Mucosa of descending colon (tissue), 3 donors: ENCODE data around the gene MACROD1. TPM values are rescaled to one million over a fixed set of nuclear protein-coding genes. Genes with fewer than 3 reads are reported as not detected.

ENCODE experiments used
- ATAC-seq: fragments of 200-7000 bp; cut with Tn5 transposase; one replicate; pipeline ENCODE4 v1.9.1; 2020; ENCODE audit warnings: mild to moderate bottlenecking, moderate library complexity
- DNase-seq, 3 donors: peaks; one replicate each; pipeline ENCODE4 v3.0.0-alpha.2; 2020
- H3K36me3 ChIP-seq: fragments of 200-600 bp; one replicate; pipeline ENCODE4 v1.8.0; 2021; ENCODE audit warnings: low read depth, mild to moderate bottlenecking
- H3K4me1 ChIP-seq: fragments of 200-600 bp; one replicate; pipeline ENCODE4 v1.8.0; 2021; ENCODE audit warnings: low read depth, mild to moderate bottlenecking
- H3K4me3 ChIP-seq: fragments of 200-600 bp; one replicate; pipeline ENCODE4 v1.8.0; 2021; ENCODE audit warnings: mild to moderate bottlenecking
- H3K9me3 ChIP-seq: fragments of 200-600 bp; one replicate; pipeline ENCODE4 v1.8.0; 2021; ENCODE audit warnings: mild to moderate bottlenecking
- CTCF ChIP-seq: fragments of 200-600 bp; IDR thresholded peaks from one replicate; pipeline ENCODE4 v1.8.0; 2022; ENCODE audit warnings: antibody characterized with exemption, mild to moderate bottlenecking
- intact Hi-C, 2 donors: fragments of 100-400 bp; cut with DNase I in 1 of 2; cut with micrococcal nuclease in 1 of 2; formaldehyde crosslinking; loops; one replicate each; pipeline versions ENCODE4 v1.11.0 to v1.11.1; 2022; cut with DNase I, micrococcal nuclease
- total RNA-seq, 3 donors: library from RNA; stranded (reverse); fragmentation: NEBNext Ultra II Directional in 2 of 3; extraction: Animal tissue kit (Norgen Biotek cat#: 25700) in 2 of 3; gene quantifications; one replicate each; pipeline versions ENCODE4 v1.2.1 to v1.2.4, GENCODE V29; 2021 to 2023
- donor health status: DM: no; HTN: no; CAD: no; lungs with moderate emphysema.
- donor health status: DM: no; HTN: no; CAD: no.
- donor health status: DM: no; HTN: yes; CAD: no.

MACROD1 gene
- total RNA-seq, 3 donors from 2014 or later = 26.7 to 38.7 (median 38.1) TPM

DNA sequence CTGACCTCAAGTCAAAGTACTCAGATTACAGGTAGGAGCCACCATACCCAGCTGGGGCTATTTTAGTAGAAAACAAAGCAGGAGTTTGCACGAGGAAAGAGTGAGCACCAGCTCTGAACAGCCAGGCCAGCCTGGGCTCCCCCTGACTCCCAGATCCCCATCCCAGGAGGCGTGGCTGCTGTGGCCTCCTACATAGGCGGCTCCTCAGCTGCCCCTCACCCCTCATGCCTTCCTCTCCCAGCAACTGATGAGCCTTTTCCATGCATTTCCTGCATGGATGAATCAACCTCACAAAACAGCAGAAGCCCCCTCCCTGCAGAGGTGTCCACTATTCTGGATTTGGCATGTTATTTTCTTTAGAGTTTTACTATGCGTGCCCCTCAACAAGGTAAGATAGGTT, 140.7 kb downstream of the MACROD1 start:
- Histone ChIP-seq H3K36me3 (no peaks in the 10 kb centered on the region), H3K4me3 (no peak overlapping the region), H3K4me1 (no peaks in the 10 kb centered on the region), H3K9me3 (no peaks in the 10 kb centered on the region)
- intact Hi-C loops = no loop called here
- no peak for TF ChIP-seq CTCF
- ATAC-seq = no peak
- no peak for DNase-seq

DNA sequence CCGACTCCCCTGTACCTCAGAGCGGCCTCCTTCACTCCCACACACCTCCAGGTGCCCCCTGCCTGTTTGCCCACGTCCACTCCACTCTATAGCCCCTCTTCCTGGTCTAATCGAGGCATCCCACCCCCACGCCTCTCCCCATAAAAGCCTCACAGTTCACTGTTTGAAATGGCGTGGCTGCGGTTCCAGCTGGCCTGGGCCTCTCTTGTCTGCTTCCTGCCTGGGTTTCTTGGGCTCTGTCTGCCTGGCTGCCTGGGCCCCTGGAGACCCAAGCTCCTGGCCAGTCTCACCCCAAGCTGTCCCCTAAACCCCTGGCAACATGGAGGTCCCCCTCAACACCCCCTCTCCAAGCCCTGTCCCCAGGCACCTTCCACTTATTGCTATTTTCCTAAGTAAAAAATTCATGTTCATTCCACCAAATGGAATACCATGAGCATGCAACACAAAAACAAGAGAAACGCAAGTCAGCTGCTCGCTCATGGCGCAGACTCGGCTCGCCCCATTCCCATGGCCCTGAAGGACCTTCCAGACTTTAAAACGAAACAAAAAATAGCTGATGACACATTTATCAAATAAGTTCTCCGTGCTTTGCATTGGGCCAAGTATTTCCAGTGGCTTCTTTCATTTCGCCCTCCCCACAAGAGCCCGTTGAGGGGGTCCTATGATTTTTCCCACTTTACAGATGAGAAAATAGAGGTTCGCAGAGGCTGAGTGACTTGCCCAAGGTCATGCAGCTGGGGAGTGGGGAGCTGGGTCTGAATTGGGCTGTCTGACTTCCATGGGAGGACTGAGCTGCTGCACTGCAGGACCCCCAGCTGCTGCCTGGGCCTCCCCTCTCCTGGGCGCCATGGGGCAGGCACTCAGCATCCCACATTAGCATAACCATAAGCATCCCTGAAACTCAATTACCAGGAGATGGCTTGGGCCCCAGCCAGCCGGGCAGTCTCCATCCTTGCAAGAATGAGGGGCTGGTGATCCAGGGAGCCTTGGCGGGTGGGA, 141.9 kb downstream of the MACROD1 start:
- Histone ChIP-seq H3K36me3 (no peaks in the 10 kb centered on the region), H3K4me1 (no peaks in the 10 kb centered on the region), H3K4me3 (no peak overlapping the region), H3K9me3 (no peaks in the 10 kb centered on the region)
- DNase-seq (no peak), ATAC-seq (no peak)
- no peak for TF ChIP-seq CTCF
- intact Hi-C loops = no loop called here

GRCh38 chr11:64022125-64022784, 143.7 kb downstream of the MACROD1 start:
- DNase-seq (no peak), ATAC-seq (no peak)
- intact Hi-C loops = no loop called here
- no peak for TF ChIP-seq CTCF
- no peaks in the 10 kb centered on the region for H3K36me3 ChIP-seq
- H3K4me3 ChIP-seq = no peak overlapping the region
- H3K4me1 ChIP-seq = peaks cover 4% of the 10 kb centered on the region
- no peaks in the 10 kb centered on the region for H3K9me3 ChIP-seq

- no peaks in the 10 kb centered on the region for H3K36me3 ChIP-seq
- DNase-seq (no peak), ATAC-seq (no peak)
- no peak for TF ChIP-seq CTCF
- no peak overlapping the region for H3K4me3 ChIP-seq
- H3K9me3 ChIP-seq = no peaks in the 10 kb centered on the region
- intact Hi-C loops = no loop called here
- peaks cover 4% of the 10 kb centered on the region for H3K4me1 ChIP-seq
These were observed 144.2 kb downstream of the MACROD1 start for GRCh38 chr11:64021757-64022093.

GRCh38 chr11:64020976-64021756, 144.7 kb downstream of the MACROD1 start:
- H3K9me3 ChIP-seq = no peaks in the 10 kb centered on the region
- peaks cover 4% of the 10 kb centered on the region for H3K4me1 ChIP-seq
- no peak for TF ChIP-seq CTCF
- intact Hi-C loops = no loop called here
- DNase-seq (no peak), ATAC-seq (no peak)
- no peaks in the 10 kb centered on the region for H3K36me3 ChIP-seq
- no peak overlapping the region for H3K4me3 ChIP-seq
